HL-60 (cell line): Measurements from ENCODE around the gene SOAT2.

Experiments used
- DNase-seq, 2 experiments: peaks; one replicate each; pipeline ENCODE4 v3.0.0-alpha.2; 2010 to 2020; ENCODE audit warnings: low read depth in 1 of 2, low spot score in 1 of 2
- H3K27ac ChIP-seq: fragments of 250-450 bp; sonication (Bioruptor Pico); replicated peaks from 2 replicates; pipeline ENCODE4 v1.5.1; 2020; ENCODE audit warnings: mild to moderate bottlenecking, moderate library complexity
- H3K27me3 ChIP-seq: fragments of 250-450 bp; sonication (Bioruptor Pico); 2 replicates; pipeline ENCODE4 v1.5.1; 2021; ENCODE audit warnings: mild to moderate bottlenecking, moderate library complexity; ENCODE audit not compliant: insufficient read depth, poor library complexity, severe bottlenecking
- H3K4me3 ChIP-seq: replicated peaks from 2 replicates; pipeline ENCODE4 v1.5.1; 2011; ENCODE audit warnings: mild to moderate bottlenecking, control low read depth, low read length; ENCODE audit not compliant: insufficient read depth
- GABPA ChIP-seq: IDR thresholded peaks from 2 replicates; pipeline ENCODE4 v1.6.1; 2012; ENCODE audit warnings: low read depth
- POLR2AphosphoS5 ChIP-seq: IDR thresholded peaks from 2 replicates; pipeline ENCODE4 v1.6.1; 2012; ENCODE audit warnings: low read depth
- SPI1 ChIP-seq: IDR thresholded peaks from 2 replicates; pipeline ENCODE4 v1.6.1; 2012; ENCODE audit warnings: low read depth, mild to moderate bottlenecking, borderline replicate concordance
- TF ChIP-seq, protein P1 (sequence below): IDR thresholded peaks from one replicate; pipeline ENCODE4 v1.5.1; 2011; ENCODE audit warnings: low read length, control low read depth, inconsistent platforms; ENCODE audit not compliant: insufficient read depth
- TF ChIP-seq, protein P2 (sequence below): IDR thresholded peaks from 2 replicates; pipeline ENCODE4 v1.6.1; 2012; ENCODE audit warnings: low read depth; ENCODE audit not compliant: insufficient replicate concordance

SOAT2 gene

DNA sequence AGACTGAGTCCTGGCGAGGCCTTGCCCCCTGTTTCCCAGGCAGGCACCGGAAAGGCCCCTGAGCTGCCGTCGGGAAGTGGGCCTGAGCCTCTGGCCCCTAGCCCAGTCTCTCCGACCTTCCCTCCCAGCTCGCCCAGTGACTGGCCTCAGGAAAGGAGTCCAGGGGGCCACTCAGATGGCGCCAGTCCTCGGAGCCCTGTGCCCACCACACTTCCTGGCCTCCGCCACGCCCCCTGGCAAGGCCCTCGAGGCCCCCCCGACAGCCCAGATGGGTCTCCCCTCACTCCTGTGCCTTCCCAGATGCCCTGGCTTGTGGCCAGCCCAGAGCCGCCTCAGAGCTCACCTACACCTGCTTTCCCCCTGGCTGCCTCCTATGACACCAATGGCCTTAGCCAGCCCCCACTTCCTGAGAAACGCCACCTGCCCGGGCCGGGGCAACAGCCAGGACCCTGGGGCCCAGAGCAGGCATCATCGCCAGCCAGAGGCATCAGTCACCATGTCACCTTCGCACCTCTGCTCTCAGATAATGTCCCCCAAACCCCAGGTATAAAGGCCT is 42.5 kb upstream of the SOAT2 start:
- no peak overlapping the region for H3K4me3 ChIP-seq
- TF ChIP-seq SPI1: no peak
- TF ChIP-seq, protein P1, sequence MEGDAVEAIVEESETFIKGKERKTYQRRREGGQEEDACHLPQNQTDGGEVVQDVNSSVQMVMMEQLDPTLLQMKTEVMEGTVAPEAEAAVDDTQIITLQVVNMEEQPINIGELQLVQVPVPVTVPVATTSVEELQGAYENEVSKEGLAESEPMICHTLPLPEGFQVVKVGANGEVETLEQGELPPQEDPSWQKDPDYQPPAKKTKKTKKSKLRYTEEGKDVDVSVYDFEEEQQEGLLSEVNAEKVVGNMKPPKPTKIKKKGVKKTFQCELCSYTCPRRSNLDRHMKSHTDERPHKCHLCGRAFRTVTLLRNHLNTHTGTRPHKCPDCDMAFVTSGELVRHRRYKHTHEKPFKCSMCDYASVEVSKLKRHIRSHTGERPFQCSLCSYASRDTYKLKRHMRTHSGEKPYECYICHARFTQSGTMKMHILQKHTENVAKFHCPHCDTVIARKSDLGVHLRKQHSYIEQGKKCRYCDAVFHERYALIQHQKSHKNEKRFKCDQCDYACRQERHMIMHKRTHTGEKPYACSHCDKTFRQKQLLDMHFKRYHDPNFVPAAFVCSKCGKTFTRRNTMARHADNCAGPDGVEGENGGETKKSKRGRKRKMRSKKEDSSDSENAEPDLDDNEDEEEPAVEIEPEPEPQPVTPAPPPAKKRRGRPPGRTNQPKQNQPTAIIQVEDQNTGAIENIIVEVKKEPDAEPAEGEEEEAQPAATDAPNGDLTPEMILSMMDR: no peak
- TF ChIP-seq POLR2AphosphoS5: no peak
- no peak for TF ChIP-seq GABPA
- TF ChIP-seq, protein P2, sequence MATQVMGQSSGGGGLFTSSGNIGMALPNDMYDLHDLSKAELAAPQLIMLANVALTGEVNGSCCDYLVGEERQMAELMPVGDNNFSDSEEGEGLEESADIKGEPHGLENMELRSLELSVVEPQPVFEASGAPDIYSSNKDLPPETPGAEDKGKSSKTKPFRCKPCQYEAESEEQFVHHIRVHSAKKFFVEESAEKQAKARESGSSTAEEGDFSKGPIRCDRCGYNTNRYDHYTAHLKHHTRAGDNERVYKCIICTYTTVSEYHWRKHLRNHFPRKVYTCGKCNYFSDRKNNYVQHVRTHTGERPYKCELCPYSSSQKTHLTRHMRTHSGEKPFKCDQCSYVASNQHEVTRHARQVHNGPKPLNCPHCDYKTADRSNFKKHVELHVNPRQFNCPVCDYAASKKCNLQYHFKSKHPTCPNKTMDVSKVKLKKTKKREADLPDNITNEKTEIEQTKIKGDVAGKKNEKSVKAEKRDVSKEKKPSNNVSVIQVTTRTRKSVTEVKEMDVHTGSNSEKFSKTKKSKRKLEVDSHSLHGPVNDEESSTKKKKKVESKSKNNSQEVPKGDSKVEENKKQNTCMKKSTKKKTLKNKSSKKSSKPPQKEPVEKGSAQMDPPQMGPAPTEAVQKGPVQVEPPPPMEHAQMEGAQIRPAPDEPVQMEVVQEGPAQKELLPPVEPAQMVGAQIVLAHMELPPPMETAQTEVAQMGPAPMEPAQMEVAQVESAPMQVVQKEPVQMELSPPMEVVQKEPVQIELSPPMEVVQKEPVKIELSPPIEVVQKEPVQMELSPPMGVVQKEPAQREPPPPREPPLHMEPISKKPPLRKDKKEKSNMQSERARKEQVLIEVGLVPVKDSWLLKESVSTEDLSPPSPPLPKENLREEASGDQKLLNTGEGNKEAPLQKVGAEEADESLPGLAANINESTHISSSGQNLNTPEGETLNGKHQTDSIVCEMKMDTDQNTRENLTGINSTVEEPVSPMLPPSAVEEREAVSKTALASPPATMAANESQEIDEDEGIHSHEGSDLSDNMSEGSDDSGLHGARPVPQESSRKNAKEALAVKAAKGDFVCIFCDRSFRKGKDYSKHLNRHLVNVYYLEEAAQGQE: no peak
- no peak overlapping the region for H3K27ac ChIP-seq
- peaks cover 8% of the 10 kb centered on the region for H3K27me3 ChIP-seq
- DNase-seq: no peak

DNA sequence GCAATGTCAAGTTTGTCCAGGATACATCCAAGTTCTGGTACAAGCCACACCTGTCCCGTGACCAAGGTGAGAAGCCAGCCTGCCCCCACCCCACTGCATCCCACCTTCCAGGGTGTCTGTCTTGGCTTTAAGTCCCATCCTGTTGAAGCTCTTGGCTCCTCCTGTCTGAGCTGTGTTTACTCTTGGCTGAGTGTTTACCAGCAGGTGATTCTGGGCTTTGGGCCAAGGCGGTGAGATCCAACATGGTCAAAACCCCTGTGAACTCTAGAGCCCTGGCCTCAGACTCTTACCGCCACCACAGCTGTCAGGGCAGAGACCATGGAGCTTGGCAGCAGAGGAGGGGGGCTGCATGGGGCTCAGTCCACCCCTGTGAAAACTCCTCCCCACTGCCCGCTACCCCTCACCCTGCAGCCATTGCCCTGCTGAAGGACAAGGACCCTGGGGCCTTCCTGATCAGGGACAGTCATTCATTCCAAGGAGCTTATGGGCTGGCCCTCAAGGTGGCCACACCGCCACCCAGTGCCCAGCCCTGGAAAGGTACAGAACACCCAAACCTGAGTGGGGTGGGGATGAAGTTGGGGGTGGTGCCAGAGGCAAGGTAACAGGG is 41.8 kb upstream of the SOAT2 start:
- Histone ChIP-seq H3K27me3 (peaks cover 8% of the 10 kb centered on the region), H3K27ac (no peak overlapping the region), H3K4me3 (no peak overlapping the region)
- TF ChIP-seq POLR2AphosphoS5: peak; percentile 38; the same call in 1 of the 2 replicates
- no peak for TF ChIP-seq GABPA
- TF ChIP-seq SPI1: no peak
- TF ChIP-seq, protein P1: peak; percentile 16
- no peak for DNase-seq

DNA sequence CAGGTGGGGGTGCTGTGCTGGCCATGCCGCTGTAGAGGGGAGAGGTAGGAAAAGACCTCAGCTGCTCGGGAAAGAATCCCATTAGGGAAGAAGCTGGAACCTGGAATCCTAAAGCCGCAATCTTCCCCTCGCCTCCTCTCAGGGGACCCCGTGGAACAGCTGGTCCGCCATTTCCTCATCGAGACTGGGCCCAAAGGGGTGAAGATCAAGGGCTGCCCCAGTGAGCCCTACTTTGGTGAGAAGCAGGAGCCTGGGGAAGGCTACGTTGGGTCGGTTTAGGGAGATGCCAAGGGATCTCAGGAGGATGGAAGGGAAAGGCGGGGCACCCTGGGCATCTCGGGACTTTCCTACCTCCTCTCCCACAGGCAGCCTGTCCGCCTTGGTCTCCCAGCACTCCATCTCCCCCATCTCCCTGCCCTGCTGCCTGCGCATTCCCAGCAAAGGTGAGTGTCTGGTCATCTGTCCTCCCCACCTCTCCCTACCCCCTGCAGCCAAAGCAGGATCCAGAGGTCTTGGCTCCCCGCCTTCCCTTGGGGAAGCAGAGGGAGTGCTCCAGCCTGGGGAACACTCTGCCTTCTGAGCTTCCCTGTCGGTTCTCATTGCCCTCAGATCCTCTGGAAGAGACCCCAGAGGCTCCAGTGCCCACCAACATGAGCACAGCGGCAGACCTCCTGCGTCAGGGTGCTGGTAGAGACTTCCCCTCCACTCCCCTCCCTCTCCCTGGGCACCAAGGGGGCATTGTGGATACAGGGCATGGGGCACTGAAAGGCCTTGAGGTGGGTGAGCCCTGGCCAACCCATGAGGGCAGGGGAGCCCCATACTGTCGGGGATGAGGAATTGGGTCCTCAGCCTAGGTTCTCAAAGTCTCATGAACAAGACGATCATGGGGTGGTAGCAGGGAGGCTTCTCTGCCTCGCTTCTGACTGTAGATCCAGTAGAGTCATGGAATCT is 41.0 kb upstream of the SOAT2 start:
- Histone ChIP-seq H3K27me3 (peaks cover 8% of the 10 kb centered on the region), H3K27ac (no peak overlapping the region), H3K4me3 (no peak overlapping the region)
- TF ChIP-seq GABPA: no peak
- TF ChIP-seq POLR2AphosphoS5: peak; percentile 43; the same call in 1 of the 2 replicates
- TF ChIP-seq SPI1: no peak
- TF ChIP-seq, protein P2: no peak
- TF ChIP-seq, protein P1: no peak
- DNase-seq: no peak
